GM12878 (cell line): Measurements from ENCODE around the gene PGRMC2. TPM values are rescaled to one million over a fixed set of nuclear protein-coding genes. Genes with fewer than 3 reads are reported as not detected.

ENCODE experiments used
- ATAC-seq: fragments of 200-7000 bp; cut with Tn5 transposase; 3 replicates; pipeline ENCODE4 v1.9.1; 2020; ENCODE audit warnings: mild to moderate bottlenecking, moderate library complexity
- BruUV-seq: library from RNA; stranded (reverse); fragments of 400-500 nt; replicated peaks from 2 replicates; lab custom pipeline; 2021; lab: Mats Ljungman, UMichigan
- CTCF ChIA-PET: fragments of 300-600 bp; sonication (Branson Sonifier 250); formaldehyde crosslinking; extraction: SDS; loops from one replicate; lab custom pipeline; 2021; ENCODE audit warnings: inconsistent platforms; lab: Yijun Ruan, JAX
- POLR2A ChIA-PET: fragments of 350-600 bp; formaldehyde crosslinking; extraction: SDS; loops from one replicate; lab custom pipeline; 2021; ENCODE audit warnings: inconsistent platforms; lab: Charles Lee
- RAD21 ChIA-PET: fragments of 300-600 bp; sonication (Branson Sonifier 250); formaldehyde crosslinking; loops from one replicate; lab custom pipeline; 2023; ENCODE audit warnings: antibody characterized with exemption; ENCODE audit not compliant: unreplicated experiment; lab: Charles Lee
- SMC1A ChIA-PET: fragments of 300-600 bp; sonication (Branson Sonifier 250); formaldehyde crosslinking; loops from one replicate; lab custom pipeline; 2023; ENCODE audit not compliant: unreplicated experiment, uncharacterized antibody; lab: Charles Lee
- DNase-seq: peaks from one replicate; pipeline ENCODE4 v3.0.0-alpha.2; 2011; ENCODE audit warnings: low read depth, low spot score
- FAIRE-seq: peaks from 3 replicates; lab custom pipeline; 2011; peaks lifted over from hg19 to GRCh38; lab: Jason Lieb, UNC
- H2AFZ ChIP-seq: 2 replicates; pipeline ENCODE4 v1.6.0; 2011; ENCODE audit warnings: low read depth, low read length, control low read depth; ENCODE audit not compliant: control insufficient read depth
- H3K27ac ChIP-seq: 2 replicates; pipeline ENCODE4 v1.5.1; 2011; ENCODE audit warnings: control low read depth; ENCODE audit not compliant: control insufficient read depth, insufficient read depth
- H3K27me3 ChIP-seq, 2 experiments: replicated peaks in 1 of 2; 2 replicates each; pipeline versions ENCODE4 v1.6.0 to v1.6.1; 2011; ENCODE audit warnings: low read length in 1 of 2; ENCODE audit not compliant: control insufficient read depth in 2 of 2, insufficient read depth in 2 of 2
- H3K36me3 ChIP-seq, 2 experiments: 2 replicates each; pipeline ENCODE4 v1.5.1; 2011; ENCODE audit warnings: low read length in 1 of 2; ENCODE audit not compliant: control insufficient read depth in 2 of 2, insufficient read depth in 2 of 2
- H3K4me1 ChIP-seq: 2 replicates; pipeline ENCODE4 v1.6.1; 2011; ENCODE audit warnings: mild to moderate bottlenecking, low read length, moderate library complexity, mixed read lengths; ENCODE audit not compliant: control insufficient read depth, insufficient read depth
- H3K4me2 ChIP-seq: 2 replicates; pipeline ENCODE4 v1.6.0; 2011; ENCODE audit warnings: control low read depth; ENCODE audit not compliant: control insufficient read depth, insufficient read depth
- H3K4me3 ChIP-seq: fragments of 200-600 bp; sonication (generic); 2 replicates; pipeline ENCODE4 v1.5.1; 2016
- H3K79me2 ChIP-seq: 2 replicates; pipeline ENCODE4 v1.6.0; 2011; ENCODE audit warnings: low read length; ENCODE audit not compliant: control insufficient read depth, insufficient read depth
- H3K9ac ChIP-seq: 2 replicates; pipeline ENCODE4 v1.8.0; 2011; ENCODE audit warnings: low read length, control low read depth, mixed read lengths; ENCODE audit not compliant: control insufficient read depth, insufficient read depth
- H3K9me3 ChIP-seq: replicated peaks from 3 replicates; pipeline ENCODE4 v1.5.1; 2011; ENCODE audit warnings: mild to moderate bottlenecking, low read length; ENCODE audit not compliant: control insufficient read depth, insufficient read depth
- H4K20me1 ChIP-seq: 2 replicates; pipeline ENCODE4 v1.6.0; 2011; ENCODE audit not compliant: control insufficient read depth, insufficient read depth
- ATF7 ChIP-seq: fragments of 450-650 bp; IDR thresholded peaks from 2 replicates; pipeline ENCODE4 v1.6.1; 2016; ENCODE audit warnings: low read depth, mild to moderate bottlenecking
- CBX3 ChIP-seq: fragments of 200-600 bp; sonication (generic); IDR thresholded peaks from 2 replicates; pipeline ENCODE4 v1.6.1; 2016; ENCODE audit warnings: low read depth, borderline replicate concordance
- CEBPB ChIP-seq, 2 experiments: fragments of 150-350 bp in 1 of 2; IDR thresholded peaks; 2 replicates each; pipeline ENCODE4 v1.6.1; 2012 to 2014; ENCODE audit warnings: low read depth in 2 of 2, low read length in 2 of 2, borderline replicate concordance in 1 of 2, inconsistent platforms in 1 of 2
- CREB1 ChIP-seq: IDR thresholded peaks from 2 replicates; pipeline ENCODE4 v1.6.1; 2012; ENCODE audit warnings: low read depth, mild to moderate bottlenecking, inconsistent platforms
- E2F8 ChIP-seq: fragments of 450-650 bp; IDR thresholded peaks from 2 replicates; pipeline ENCODE4 v1.6.1; 2018; ENCODE audit warnings: mild to moderate bottlenecking, low read depth, moderate library complexity; ENCODE audit not compliant: partially characterized antibody
- EGR1 ChIP-seq, 2 experiments: IDR thresholded peaks; 1 replicate in 1 of 2; 2 replicates in 1 of 2; pipeline ENCODE4 v1.6.1; 2011 to 2012; ENCODE audit warnings: low read depth in 2 of 2, low read length in 2 of 2, borderline replicate concordance in 1 of 2, mild to moderate bottlenecking in 1 of 2, moderate library complexity in 1 of 2
- GATAD2B ChIP-seq: fragments of 450-650 bp; conservative IDR thresholded peaks from 2 replicates; pipeline ENCODE4 v1.6.1; 2017; ENCODE audit warnings: low read depth, mild to moderate bottlenecking, moderate library complexity
- HDGF ChIP-seq: fragments of 450-650 bp; IDR thresholded peaks from 2 replicates; pipeline ENCODE4 v1.6.1; 2016; ENCODE audit warnings: antibody characterized with exemption
- JUNB ChIP-seq: IDR thresholded peaks from 2 replicates; pipeline ENCODE4 v1.6.1; 2016; ENCODE audit warnings: antibody characterized with exemption, mild to moderate bottlenecking
- MEF2B ChIP-seq: fragments of 450-650 bp; IDR thresholded peaks from 2 replicates; pipeline ENCODE4 v1.6.1; 2018; ENCODE audit warnings: mild to moderate bottlenecking, moderate library complexity; ENCODE audit not compliant: partially characterized antibody, poor library complexity, severe bottlenecking
- MYB ChIP-seq: fragments of 150-350 bp; IDR thresholded peaks from 2 replicates; pipeline ENCODE4 v1.6.1; 2014; ENCODE audit warnings: mild to moderate bottlenecking, low read depth, low read length, borderline replicate concordance
- NBN ChIP-seq: fragments of 450-650 bp; IDR thresholded peaks from 2 replicates; pipeline ENCODE4 v1.6.1; 2016
- RUNX3 ChIP-seq: IDR thresholded peaks from 2 replicates; pipeline ENCODE4 v1.6.1; 2012; ENCODE audit warnings: low read length, inconsistent platforms
- USF1 ChIP-seq: IDR thresholded peaks from 2 replicates; pipeline ENCODE4 v1.6.1; 2011; ENCODE audit warnings: borderline replicate concordance, low read depth, mild to moderate bottlenecking, moderate library complexity, mixed read lengths, low read length; ENCODE audit not compliant: insufficient read depth; ENCODE audit errors: extremely low read length
- ZBED1 ChIP-seq: IDR thresholded peaks from 2 replicates; pipeline ENCODE4 v1.6.1; 2016; ENCODE audit warnings: borderline replicate concordance
- ZBTB40 ChIP-seq: fragments of 450-650 bp; IDR thresholded peaks from 2 replicates; pipeline ENCODE4 v1.6.1; 2016; ENCODE audit warnings: mild to moderate bottlenecking, moderate library complexity, borderline replicate concordance
- WGBS: methylation state at CpG from one replicate; pipeline ENCODE4 v1.1.6; 2016; ENCODE audit warnings: low lambda C conversion rate; ENCODE audit not compliant: insufficient replicate concordance, insufficient coverage; ENCODE audit errors: missing lambda C conversion rate; 5-methylcytosine and 5-hydroxymethylcytosine counted together
- in situ Hi-C: fragments of 300-500 bp; cut with MboI; formaldehyde crosslinking; loops from 9 replicates; pipeline ENCODE4 v1.14.3; 2018; ENCODE audit warnings: mixed read lengths
- intact Hi-C: fragments of 100-400 bp; cut with micrococcal nuclease; formaldehyde crosslinking; loops from one replicate; pipeline ENCODE4 v1.14.2; 2022; ENCODE audit not compliant: unreplicated experiment
- polyA plus RNA-seq, 11 experiments: library from polyadenylated mRNA; depleted of rRNA in 4 of 11; unstranded in 6 of 11; stranded (reverse) in 5 of 11; fragments of >200 nt; fragmentation: Nextera tagmentation in 4 of 11; fragmentation: Illumina TruSeq in 1 of 11; extraction: Ambion mirVana in 4 of 11; extraction: Trizol in 1 of 11; gene quantifications; 1 replicate in 1 of 11; 2 replicates in 10 of 11; pipeline versions ENCODE4 v1.2.1 to v1.2.3, GENCODE V29; 2011 to 2016; ENCODE audit warnings: inconsistent platforms in 2 of 11, missing spikeins in 2 of 11, low read depth in 1 of 11
- total RNA-seq, 4 experiments: library from RNA; depleted of rRNA in 3 of 4; stranded (reverse); fragments of >200 nt in 3 of 4; fragmentation: Illumina TruSeq in 1 of 4; extraction: Trizol in 1 of 4; gene quantifications; 2 replicates each; pipeline versions ENCODE4 v1.2.1 to v1.2.3, GENCODE V29; 2013 to 2021

PGRMC2 gene
- total and polyA plus RNA-seq, 10 of the 15 experiments (the other 5 are each of a cell fraction or from before 2014, with no cell fraction given): 6.3 to 38.4 (median 12.0) TPM

GRCh38 chr4:128283071-128283470 lies 4.5 kb downstream of the PGRMC2 start:
- intact Hi-C loops: loop anchor here (10.0 kb wide), 1 partner anchor 318 kb away; the partner anchor contains the start of genes ABHD18 and MFSD8
- no peaks in the 10 kb centered on the region for H3K36me3 ChIP-seq

More at GRCh38 chr4:128283071-128283470, 4.5 kb downstream of the PGRMC2 start:
- H3K4me3 ChIP-seq: no peak overlapping the region
- 100% methylated on average over 2 of the region's 2 CpGs for WGBS
- no peak for ATAC-seq
- no peaks in the 10 kb centered on the region for H3K27me3 ChIP-seq
- ChIA-PET RAD21 (interaction anchor here (0.9 to 1.8 kb wide), 5 partner anchors 9 to 810 kb away, joined by 3 to 4 read pairs (median 3); partner anchors contain the start of gene SCLT1), POLR2A (no interaction called here), SMC1A (interaction anchor here (0.6 to 1.8 kb wide), 5 partner anchors 9 to 469 kb away, joined by 3 to 9 read pairs (median 4); no protein-coding TSS in a partner anchor), CTCF (interaction anchor here (0.8 to 2.1 kb wide), 2 partner anchors 9 to 517 kb away, joined by 3 to 7 read pairs; no protein-coding TSS in a partner anchor)
- no peak overlapping the region for H2AFZ ChIP-seq
- no peaks in the 10 kb centered on the region; the same call in none of the 3 replicates for H3K9me3 ChIP-seq
- H3K4me2 ChIP-seq: no peak overlapping the region
- BruUV-seq: no TSS peak
- H3K9ac ChIP-seq: no peak overlapping the region
- no peak for FAIRE-seq
- peaks cover 73% of the 10 kb centered on the region for H3K79me2 ChIP-seq
- no peaks in the 10 kb centered on the region for H3K4me1 ChIP-seq
- no peak for DNase-seq
- H4K20me1 ChIP-seq: no peaks in the 10 kb centered on the region
- H3K27ac ChIP-seq: no peak overlapping the region
- in situ Hi-C loops: loop anchor here (10.0 kb wide), 1 partner anchor 532 kb away; no protein-coding TSS in a partner anchor
- TF ChIP-seq USF1 (no peak), CBX3 (no peak), EGR1 (IDR thresholded peaks at IDR 0.05; ENCODE audit: borderline replicate concordance in 1 of 2, low read depth in 2 of 2, low read length in 2 of 2) (no peak), CEBPB (IDR thresholded peaks at IDR 0.05; ENCODE audit: borderline replicate concordance in 1 of 2, low read depth in 2 of 2, low read length in 2 of 2) (no peak), GATAD2B (no peak), MEF2B (no peak), CREB1 (no peak), MYB (no peak), HDGF (no peak), E2F8 (no peak), ZBED1 (no peak), ZBTB40 (no peak), NBN (no peak), JUNB (no peak), RUNX3 (no peak), ATF7 (no peak)
